HCT116 (cell line): ENCODE data around the gene ZNF276.

Experiments
- ATF3 ChIP-seq: IDR thresholded peaks from 2 replicates; pipeline ENCODE4 v1.6.1; 2012
- EZH2phosphoT487 ChIP-seq: fragments of 200-600 bp; IDR thresholded peaks from 2 replicates; pipeline ENCODE4 v1.6.1; 2018; ENCODE audit warnings: antibody characterized with exemption, borderline replicate concordance
- FOSL1 ChIP-seq: IDR thresholded peaks from 2 replicates; pipeline ENCODE4 v1.6.1; 2012; ENCODE audit warnings: low read depth
- POLR2A ChIP-seq: IDR thresholded peaks from 2 replicates; pipeline ENCODE4 v1.7.0; 2011; ENCODE audit warnings: borderline replicate concordance; ENCODE audit not compliant: insufficient read depth, insufficient read length; ENCODE audit errors: extremely low read depth
- POLR2AphosphoS5 ChIP-seq: IDR thresholded peaks from 2 replicates; pipeline ENCODE4 v1.6.1; 2011; ENCODE audit warnings: mild to moderate bottlenecking, low read depth, low read length, moderate library complexity
- RAD21 ChIP-seq: IDR thresholded peaks from 2 replicates; pipeline ENCODE4 v1.6.1; 2012; ENCODE audit warnings: low read depth, mild to moderate bottlenecking
- SRF ChIP-seq: IDR thresholded peaks from 2 replicates; pipeline ENCODE4 v1.6.1; 2012; ENCODE audit warnings: low read depth
- YY1 ChIP-seq: IDR thresholded peaks from 2 replicates; pipeline ENCODE4 v1.6.1; 2011; ENCODE audit warnings: low read length, low read depth, moderate library complexity, mild to moderate bottlenecking; ENCODE audit not compliant: insufficient replicate concordance; ENCODE audit errors: extremely low read depth
- ZBTB33 ChIP-seq: IDR thresholded peaks from 2 replicates; pipeline ENCODE4 v1.6.1; 2011; ENCODE audit warnings: mild to moderate bottlenecking, low read length, moderate library complexity; ENCODE audit not compliant: insufficient replicate concordance; ENCODE audit errors: extremely low read depth
- TF ChIP-seq, protein P1 (sequence below), 3 experiments: fragments of 200-600 bp in 1 of 3; sonication (generic) in 1 of 3; IDR thresholded peaks in 2 of 3; conservative IDR thresholded peaks in 1 of 3; 2 replicates each; pipeline ENCODE4 v1.5.1; 2012 to 2017; ENCODE audit warnings: low read depth in 2 of 3, low read length in 2 of 3, antibody characterized with exemption in 1 of 3, borderline replicate concordance in 1 of 3, control low read depth in 1 of 3, mild to moderate bottlenecking in 1 of 3, mixed read lengths in 1 of 3, mixed run types in 1 of 3, moderate library complexity in 1 of 3; ENCODE audit not compliant: insufficient read depth in 1 of 3
- TF ChIP-seq, protein P2 (sequence below): IDR thresholded peaks from 2 replicates; pipeline ENCODE4 v1.6.1; 2012; ENCODE audit warnings: low read depth

DNA sequence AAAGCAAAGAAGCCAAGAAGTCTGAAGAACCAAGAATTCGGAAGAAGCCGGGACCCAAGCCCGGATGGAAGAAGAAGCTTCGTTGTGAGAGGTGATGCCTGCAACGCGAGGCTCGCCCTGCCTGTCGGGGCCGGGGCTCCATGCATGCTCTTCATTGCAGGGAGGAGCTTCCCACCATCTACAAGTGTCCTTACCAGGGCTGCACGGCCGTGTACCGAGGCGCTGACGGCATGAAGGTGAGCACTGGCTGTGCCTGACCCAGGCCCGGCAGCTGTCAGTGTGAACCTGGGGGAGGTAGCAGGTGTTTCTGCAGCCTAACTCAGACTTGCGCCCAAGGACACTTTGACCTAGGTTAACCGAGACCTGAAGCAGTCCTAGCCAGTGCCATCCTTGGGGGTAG, 12.0 kb downstream of the ZNF276 start:
- TF ChIP-seq POLR2A (no peak), ZBTB33 (no peak), FOSL1 (no peak), EZH2phosphoT487 (no peak), RAD21 (no peak), YY1 (no peak), SRF (no peak), POLR2AphosphoS5 (no peak), ATF3 (no peak)
- TF ChIP-seq, protein P1, sequence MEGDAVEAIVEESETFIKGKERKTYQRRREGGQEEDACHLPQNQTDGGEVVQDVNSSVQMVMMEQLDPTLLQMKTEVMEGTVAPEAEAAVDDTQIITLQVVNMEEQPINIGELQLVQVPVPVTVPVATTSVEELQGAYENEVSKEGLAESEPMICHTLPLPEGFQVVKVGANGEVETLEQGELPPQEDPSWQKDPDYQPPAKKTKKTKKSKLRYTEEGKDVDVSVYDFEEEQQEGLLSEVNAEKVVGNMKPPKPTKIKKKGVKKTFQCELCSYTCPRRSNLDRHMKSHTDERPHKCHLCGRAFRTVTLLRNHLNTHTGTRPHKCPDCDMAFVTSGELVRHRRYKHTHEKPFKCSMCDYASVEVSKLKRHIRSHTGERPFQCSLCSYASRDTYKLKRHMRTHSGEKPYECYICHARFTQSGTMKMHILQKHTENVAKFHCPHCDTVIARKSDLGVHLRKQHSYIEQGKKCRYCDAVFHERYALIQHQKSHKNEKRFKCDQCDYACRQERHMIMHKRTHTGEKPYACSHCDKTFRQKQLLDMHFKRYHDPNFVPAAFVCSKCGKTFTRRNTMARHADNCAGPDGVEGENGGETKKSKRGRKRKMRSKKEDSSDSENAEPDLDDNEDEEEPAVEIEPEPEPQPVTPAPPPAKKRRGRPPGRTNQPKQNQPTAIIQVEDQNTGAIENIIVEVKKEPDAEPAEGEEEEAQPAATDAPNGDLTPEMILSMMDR (IDR thresholded peaks at IDR 0.05 in 2 of 3, conservative IDR thresholded peaks at IDR 0.05 in 1 of 3; ENCODE audit: borderline replicate concordance in 1 of 3, insufficient read depth in 1 of 3, low read depth in 2 of 3, low read length in 2 of 3) = no peak
- TF ChIP-seq, protein P2, sequence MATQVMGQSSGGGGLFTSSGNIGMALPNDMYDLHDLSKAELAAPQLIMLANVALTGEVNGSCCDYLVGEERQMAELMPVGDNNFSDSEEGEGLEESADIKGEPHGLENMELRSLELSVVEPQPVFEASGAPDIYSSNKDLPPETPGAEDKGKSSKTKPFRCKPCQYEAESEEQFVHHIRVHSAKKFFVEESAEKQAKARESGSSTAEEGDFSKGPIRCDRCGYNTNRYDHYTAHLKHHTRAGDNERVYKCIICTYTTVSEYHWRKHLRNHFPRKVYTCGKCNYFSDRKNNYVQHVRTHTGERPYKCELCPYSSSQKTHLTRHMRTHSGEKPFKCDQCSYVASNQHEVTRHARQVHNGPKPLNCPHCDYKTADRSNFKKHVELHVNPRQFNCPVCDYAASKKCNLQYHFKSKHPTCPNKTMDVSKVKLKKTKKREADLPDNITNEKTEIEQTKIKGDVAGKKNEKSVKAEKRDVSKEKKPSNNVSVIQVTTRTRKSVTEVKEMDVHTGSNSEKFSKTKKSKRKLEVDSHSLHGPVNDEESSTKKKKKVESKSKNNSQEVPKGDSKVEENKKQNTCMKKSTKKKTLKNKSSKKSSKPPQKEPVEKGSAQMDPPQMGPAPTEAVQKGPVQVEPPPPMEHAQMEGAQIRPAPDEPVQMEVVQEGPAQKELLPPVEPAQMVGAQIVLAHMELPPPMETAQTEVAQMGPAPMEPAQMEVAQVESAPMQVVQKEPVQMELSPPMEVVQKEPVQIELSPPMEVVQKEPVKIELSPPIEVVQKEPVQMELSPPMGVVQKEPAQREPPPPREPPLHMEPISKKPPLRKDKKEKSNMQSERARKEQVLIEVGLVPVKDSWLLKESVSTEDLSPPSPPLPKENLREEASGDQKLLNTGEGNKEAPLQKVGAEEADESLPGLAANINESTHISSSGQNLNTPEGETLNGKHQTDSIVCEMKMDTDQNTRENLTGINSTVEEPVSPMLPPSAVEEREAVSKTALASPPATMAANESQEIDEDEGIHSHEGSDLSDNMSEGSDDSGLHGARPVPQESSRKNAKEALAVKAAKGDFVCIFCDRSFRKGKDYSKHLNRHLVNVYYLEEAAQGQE = no peak
